ENCODE results near the gene RDX. TPM values are rescaled to one million over a fixed set of nuclear protein-coding genes. Genes with fewer than 3 reads are reported as not detected.
"Not testable (repeated sequence)": the region's sequence is repeated elsewhere in the genome, so short reads cannot be mapped to it uniquely, and the experiment has no call there.

Gene RDX
- total RNA-seq, 4 donors from 2014 or later = 35.3 to 62.9 (median 51.7) TPM

DNA sequence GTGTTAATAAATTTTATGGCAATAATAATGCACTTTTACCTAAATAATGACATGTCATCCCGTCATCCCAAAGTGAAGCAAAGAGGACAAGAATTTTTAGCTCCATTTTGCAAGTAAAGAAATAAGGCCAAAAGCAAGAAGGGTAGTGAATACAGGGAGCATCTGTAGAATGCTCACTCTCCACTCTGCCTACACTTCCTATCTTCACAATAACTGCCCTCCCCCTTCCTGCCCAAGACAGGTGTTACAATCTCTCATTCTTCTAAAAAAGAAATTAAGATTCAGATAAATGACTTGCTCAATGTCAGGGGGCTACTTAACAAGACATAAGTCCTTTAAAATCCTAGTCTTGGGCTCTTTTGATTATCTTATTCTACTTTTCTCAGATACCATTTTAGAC is 8.9 kb downstream of the RDX start:
- Histone ChIP-seq H3K27me3 (no peaks in the 10 kb centered on the region), H3K4me3 (no peak overlapping the region), H3K36me3 (no peaks in the 10 kb centered on the region), H3K4me1 (peaks cover 2 to 61% (median 14%) of the 10 kb centered on the region in 3 donors), H3K27ac (no peak overlapping the region), H3K9me3 (no peaks in the 10 kb centered on the region)
- WGBS, 2 donors = 79 to 100% methylated on average over 1 of the region's 1 CpG
- DNase-seq = no peak
- TF ChIP-seq, protein P1, sequence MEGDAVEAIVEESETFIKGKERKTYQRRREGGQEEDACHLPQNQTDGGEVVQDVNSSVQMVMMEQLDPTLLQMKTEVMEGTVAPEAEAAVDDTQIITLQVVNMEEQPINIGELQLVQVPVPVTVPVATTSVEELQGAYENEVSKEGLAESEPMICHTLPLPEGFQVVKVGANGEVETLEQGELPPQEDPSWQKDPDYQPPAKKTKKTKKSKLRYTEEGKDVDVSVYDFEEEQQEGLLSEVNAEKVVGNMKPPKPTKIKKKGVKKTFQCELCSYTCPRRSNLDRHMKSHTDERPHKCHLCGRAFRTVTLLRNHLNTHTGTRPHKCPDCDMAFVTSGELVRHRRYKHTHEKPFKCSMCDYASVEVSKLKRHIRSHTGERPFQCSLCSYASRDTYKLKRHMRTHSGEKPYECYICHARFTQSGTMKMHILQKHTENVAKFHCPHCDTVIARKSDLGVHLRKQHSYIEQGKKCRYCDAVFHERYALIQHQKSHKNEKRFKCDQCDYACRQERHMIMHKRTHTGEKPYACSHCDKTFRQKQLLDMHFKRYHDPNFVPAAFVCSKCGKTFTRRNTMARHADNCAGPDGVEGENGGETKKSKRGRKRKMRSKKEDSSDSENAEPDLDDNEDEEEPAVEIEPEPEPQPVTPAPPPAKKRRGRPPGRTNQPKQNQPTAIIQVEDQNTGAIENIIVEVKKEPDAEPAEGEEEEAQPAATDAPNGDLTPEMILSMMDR (IDR thresholded peaks at IDR 0.05) = no peak
- no peak for TF ChIP-seq POLR2A (IDR thresholded peaks at IDR 0.05)
- intact Hi-C loops (cut with DNase I) = no loop called here

DNA sequence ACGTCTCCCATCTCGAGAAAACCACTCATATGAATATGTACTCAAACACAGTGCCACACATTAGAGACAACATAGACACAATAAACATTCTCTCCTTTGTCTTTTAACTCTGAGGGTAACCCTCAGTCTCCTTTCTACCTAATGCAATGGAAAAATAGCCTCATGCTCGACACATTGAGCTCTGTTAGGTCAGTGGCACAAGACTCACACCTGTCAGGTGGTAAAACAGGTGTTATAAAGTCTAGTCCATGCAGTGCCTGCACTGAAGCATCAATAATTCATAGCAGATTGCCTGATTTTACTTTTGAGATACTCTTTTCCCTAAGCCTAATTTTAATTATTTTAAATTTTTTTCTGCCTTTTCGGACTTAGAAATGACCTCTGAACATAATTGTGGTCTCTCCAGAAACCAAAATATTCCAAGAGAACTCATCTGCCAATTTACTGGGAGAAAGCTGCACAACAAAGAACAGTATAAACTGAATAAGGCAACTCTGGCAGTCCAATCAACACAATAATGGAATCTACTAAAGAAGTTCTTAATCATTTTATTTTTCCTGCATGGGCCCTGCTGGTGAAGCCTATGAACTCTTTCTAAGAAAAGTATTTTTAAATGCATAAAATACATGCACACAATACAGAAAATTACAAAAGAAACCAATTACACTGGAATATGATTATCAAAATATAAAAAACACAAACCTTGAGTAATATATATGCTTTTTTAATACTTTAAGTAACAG is 9.9 kb downstream of the RDX start:
- no peak overlapping the region for H3K4me3 ChIP-seq
- no peak for TF ChIP-seq POLR2A (IDR thresholded peaks at IDR 0.05)
- TF ChIP-seq, protein P1 (IDR thresholded peaks at IDR 0.05) = no peak
- intact Hi-C loops (cut with DNase I) = no loop called here

DNA sequence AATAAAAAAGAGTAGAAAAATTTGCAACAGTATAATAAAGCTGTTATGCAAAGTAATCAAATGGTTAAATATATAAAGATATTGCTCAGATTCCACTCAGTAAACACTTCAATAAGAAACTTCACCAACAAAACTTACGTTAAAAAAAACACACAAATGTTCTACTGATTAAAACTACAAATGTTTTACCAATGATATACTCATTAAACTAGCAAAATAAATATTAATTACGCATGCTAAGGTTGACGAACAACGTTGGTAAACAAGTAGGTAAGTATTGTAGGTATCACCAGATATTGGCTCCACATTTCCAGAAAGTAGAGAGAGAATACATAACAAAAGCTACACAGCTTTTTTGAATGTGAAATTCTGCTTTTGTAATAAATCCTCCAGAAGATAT is 12.6 kb downstream of the RDX start:
- no peak for DNase-seq
- no peak overlapping the region for H3K27ac ChIP-seq
- no peak for TF ChIP-seq POLR2A (IDR thresholded peaks at IDR 0.05)
- TF ChIP-seq, protein P1 (IDR thresholded peaks at IDR 0.05) = no peak
- H3K36me3 ChIP-seq = peaks cover 0 to 6% (median 0%) of the 10 kb centered on the region in 3 donors
- no peaks in the 10 kb centered on the region for H3K9me3 ChIP-seq
- H3K4me1 ChIP-seq = peaks cover 2 to 44% (median 10%) of the 10 kb centered on the region in 3 donors
- H3K4me3 ChIP-seq = no peak overlapping the region
- intact Hi-C loops (cut with DNase I) = no loop called here
- WGBS, 2 donors = 72 to 88% methylated on average over 4 of the region's 4 CpGs
- no peaks in the 10 kb centered on the region for H3K27me3 ChIP-seq

More for the DNA sequence above, 9.9 kb downstream of the RDX start:
- Histone ChIP-seq H3K36me3 (no peaks in the 10 kb centered on the region), H3K4me1 (peaks cover 2 to 51% (median 10%) of the 10 kb centered on the region in 3 donors), H3K27ac (no peak overlapping the region), H3K9me3 (no peaks in the 10 kb centered on the region), H3K27me3 (no peaks in the 10 kb centered on the region)
- 64 to 73% methylated on average over 4 of the region's 4 CpGs for WGBS, 2 donors
- no peak for DNase-seq

DNA sequence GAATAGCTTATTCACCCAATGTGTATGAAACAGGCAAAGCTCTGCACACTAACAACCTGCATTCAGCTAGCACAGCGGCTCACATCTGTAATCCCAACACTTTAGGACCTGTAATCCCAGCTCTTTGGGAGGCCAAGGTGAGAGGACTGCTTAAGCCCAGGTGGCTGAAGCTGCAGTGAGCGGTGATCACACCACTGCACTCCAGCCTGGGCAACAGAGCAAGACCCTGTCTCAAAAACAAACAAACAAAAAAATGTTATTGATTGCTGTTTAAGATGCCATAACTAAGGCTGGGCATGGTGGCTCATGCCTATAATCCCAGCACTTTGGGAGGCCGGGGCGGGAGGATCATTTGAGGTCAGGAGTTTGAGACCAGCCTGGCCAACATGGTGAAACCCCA is 15.8 kb downstream of the RDX start:
- H3K4me1 ChIP-seq = peaks cover 0 to 16% (median 0%) of the 10 kb centered on the region in 3 donors
- H3K27me3 ChIP-seq; H3K4me3 ChIP-seq; H3K27ac ChIP-seq; DNase-seq; H3K9me3 ChIP-seq; intact Hi-C loops (cut with DNase I): not testable (repeated sequence)
- H3K36me3 ChIP-seq = peaks cover 0 to 31% (median 0%) of the 10 kb centered on the region in 3 donors
- WGBS, 2 donors = 96 to 100% methylated on average over 4 of the region's 4 CpGs

DNA sequence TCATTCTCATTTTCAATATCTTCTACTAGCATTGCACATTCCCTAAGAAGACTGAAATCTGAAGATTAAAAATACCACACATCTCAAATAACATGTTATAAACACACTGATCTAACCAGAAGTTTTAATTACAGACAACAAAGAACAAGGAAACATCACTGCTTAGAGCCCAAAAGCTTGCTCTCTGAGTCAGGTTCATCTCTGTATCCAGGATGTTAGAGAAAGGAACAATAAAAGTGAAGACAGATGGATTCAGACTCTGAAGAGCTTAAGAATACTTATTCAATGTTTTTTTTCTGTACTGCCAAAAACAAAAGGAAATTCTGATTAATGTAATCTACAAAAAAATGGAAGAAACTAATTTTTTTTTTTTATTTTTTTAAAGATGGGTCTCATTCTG is 16.5 kb downstream of the RDX start:
- TF ChIP-seq POLR2A (IDR thresholded peaks at IDR 0.05) = no peak
- TF ChIP-seq, protein P1 (IDR thresholded peaks at IDR 0.05) = no peak

More for the DNA sequence above, 16.5 kb downstream of the RDX start:
- intact Hi-C loops (cut with DNase I) = no loop called here
- H3K27ac ChIP-seq = no peak overlapping the region
- no peaks in the 10 kb centered on the region for H3K27me3 ChIP-seq
- no peak for DNase-seq
- H3K36me3 ChIP-seq = peaks cover 0 to 36% (median 0%) of the 10 kb centered on the region in 3 donors
- H3K9me3 ChIP-seq = no peaks in the 10 kb centered on the region
- no peak overlapping the region for H3K4me3 ChIP-seq
- peaks cover 0 to 16% (median 0%) of the 10 kb centered on the region in 3 donors for H3K4me1 ChIP-seq

Measured in esophagus squamous epithelium (tissue), 5 donors.